ENCODE measurements around the gene CNGB1. TPM values are rescaled to one million over a fixed set of nuclear protein-coding genes. Genes with fewer than 3 reads are reported as not detected.

The CNGB1 gene
- total RNA-seq, 2 experiments from 2014 or later, result not detected

DNA sequence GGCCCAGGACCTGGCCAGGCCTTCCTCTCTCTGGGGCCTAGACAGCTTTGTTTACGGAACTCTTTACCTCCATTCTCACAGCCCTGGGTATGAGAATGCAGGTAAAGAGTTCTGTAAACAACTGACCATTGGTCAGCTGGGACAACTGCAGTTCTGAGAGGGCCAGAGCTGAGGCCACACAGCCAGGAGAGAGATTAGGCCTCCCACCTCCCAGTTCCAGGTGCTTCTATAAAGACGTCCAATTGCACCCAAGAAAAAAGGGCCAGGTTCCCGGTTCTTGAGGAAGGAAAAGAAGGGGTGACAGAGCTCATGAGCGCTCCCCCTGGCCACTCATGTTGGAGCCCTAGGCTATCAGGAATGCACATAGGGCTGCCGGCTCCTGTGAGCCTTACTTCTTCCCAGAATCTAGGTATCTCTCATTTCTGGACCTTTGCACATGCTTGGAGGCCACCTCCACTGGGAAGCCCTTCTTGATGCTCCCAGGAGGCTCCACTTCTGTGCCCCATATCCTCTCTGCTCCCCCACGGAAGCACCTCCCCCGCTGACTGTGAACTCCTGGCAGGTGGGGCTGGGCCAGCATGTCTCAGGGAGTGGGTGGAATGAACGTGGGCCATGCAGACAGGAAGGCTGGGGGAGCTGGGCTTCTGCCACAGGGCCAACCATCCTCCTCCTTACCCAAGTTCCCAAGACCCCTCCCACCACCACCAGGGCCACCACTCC, 13.1 kb downstream of the CNGB1 start:
- DNase-seq (no peak), ATAC-seq (no peak)
- TF ChIP-seq, protein P1, sequence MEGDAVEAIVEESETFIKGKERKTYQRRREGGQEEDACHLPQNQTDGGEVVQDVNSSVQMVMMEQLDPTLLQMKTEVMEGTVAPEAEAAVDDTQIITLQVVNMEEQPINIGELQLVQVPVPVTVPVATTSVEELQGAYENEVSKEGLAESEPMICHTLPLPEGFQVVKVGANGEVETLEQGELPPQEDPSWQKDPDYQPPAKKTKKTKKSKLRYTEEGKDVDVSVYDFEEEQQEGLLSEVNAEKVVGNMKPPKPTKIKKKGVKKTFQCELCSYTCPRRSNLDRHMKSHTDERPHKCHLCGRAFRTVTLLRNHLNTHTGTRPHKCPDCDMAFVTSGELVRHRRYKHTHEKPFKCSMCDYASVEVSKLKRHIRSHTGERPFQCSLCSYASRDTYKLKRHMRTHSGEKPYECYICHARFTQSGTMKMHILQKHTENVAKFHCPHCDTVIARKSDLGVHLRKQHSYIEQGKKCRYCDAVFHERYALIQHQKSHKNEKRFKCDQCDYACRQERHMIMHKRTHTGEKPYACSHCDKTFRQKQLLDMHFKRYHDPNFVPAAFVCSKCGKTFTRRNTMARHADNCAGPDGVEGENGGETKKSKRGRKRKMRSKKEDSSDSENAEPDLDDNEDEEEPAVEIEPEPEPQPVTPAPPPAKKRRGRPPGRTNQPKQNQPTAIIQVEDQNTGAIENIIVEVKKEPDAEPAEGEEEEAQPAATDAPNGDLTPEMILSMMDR (IDR thresholded peaks at IDR 0.05), result no peak
- CTCF ChIA-PET, result no interaction called here
- Mint-ChIP-seq H3K36me3 (ENCODE audit: low read depth) (no peaks in the 10 kb centered on the region), H3K9me3 (no peaks in the 10 kb centered on the region), H3K4me1 (ENCODE audit: low read depth) (no peaks in the 10 kb centered on the region), H3K27me3 (no peaks in the 10 kb centered on the region), H3K4me3 (no peak overlapping the region), H3K27ac (no peak overlapping the region)
- POLR2A ChIA-PET, result no interaction called here
- intact Hi-C loops (cut with micrococcal nuclease), result no loop called here

DNA sequence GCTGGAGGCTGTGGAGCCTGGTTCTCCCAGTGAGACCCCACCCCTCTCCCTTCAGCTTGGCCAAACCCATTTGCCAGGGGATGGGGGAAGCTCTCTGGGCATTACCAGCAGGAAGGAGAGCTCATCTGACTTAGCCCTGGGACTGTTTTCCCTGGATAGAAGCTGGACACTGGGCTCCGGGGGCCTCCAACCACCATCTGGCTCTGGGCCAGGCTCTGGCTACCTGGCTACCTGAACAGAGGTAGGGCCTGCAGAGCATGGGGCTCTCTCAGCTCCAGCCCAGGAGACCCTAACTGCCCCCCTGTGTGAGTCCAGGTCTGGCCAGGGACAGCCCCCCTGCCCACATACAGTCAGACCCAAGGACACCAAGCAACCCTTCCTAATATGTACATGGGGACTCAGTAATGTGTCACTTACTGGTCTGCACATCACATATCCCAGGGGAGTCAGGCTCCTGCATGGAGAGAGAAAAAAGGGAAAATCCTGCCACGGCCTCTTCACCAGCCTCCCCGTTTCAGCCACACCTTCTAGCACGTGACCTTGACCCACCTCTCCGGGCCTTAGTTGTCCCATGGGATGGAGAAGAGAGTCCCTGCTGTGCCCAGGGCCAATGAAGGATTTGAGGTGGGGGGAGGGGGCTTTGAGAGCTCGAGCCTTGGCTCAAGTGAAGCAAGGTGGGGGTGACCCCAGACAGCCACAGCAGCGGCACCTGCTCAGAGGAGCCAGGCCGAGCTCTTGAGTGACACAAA, 13.8 kb downstream of the CNGB1 start:
- intact Hi-C loops (cut with micrococcal nuclease), result no loop called here
- no peak for DNase-seq
- Mint-ChIP-seq H3K4me1 (ENCODE audit: low read depth) (no peaks in the 10 kb centered on the region), H3K27ac (no peak overlapping the region), H3K27me3 (no peaks in the 10 kb centered on the region), H3K9me3 (no peaks in the 10 kb centered on the region), H3K36me3 (ENCODE audit: low read depth) (no peaks in the 10 kb centered on the region), H3K4me3 (no peak overlapping the region)
- TF ChIP-seq, protein P1 (IDR thresholded peaks at IDR 0.05), result no peak
- POLR2A ChIA-PET, result no interaction called here
- ATAC-seq, result no peak
- CTCF ChIA-PET, result interaction anchor here (1.2 kb wide), 1 partner anchor 26 kb away, joined by 3 read pairs; no protein-coding TSS in a partner anchor

DNA sequence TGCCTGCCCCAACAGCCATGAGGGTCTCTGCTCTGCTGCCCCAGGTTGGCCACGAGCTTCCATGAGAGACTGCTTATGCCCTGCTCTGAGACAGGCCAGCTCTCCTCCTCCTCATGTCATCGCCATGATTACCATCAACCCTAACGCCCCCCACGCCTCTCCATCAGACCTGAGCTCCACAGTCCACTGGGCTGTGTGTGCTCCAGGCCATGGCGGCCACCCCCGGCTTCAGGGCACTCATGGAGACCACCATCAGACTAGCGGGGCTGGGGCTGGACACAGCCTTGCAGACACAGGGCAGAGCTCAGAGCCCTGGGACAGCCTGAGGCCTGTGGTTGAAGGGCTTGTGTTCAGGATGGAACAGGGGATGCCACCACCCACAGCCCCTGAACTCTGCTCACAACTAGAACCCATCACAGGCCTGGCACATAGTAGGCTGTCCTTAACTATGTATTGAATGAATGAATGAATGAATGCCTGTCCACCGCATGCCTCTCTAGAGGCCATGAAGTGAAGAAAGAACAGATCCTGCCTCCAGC, 14.6 kb downstream of the CNGB1 start:
- TF ChIP-seq, protein P1 (IDR thresholded peaks at IDR 0.05), result no peak
- H3K4me1 Mint-ChIP-seq (ENCODE audit: low read depth), result no peaks in the 10 kb centered on the region

DNA sequence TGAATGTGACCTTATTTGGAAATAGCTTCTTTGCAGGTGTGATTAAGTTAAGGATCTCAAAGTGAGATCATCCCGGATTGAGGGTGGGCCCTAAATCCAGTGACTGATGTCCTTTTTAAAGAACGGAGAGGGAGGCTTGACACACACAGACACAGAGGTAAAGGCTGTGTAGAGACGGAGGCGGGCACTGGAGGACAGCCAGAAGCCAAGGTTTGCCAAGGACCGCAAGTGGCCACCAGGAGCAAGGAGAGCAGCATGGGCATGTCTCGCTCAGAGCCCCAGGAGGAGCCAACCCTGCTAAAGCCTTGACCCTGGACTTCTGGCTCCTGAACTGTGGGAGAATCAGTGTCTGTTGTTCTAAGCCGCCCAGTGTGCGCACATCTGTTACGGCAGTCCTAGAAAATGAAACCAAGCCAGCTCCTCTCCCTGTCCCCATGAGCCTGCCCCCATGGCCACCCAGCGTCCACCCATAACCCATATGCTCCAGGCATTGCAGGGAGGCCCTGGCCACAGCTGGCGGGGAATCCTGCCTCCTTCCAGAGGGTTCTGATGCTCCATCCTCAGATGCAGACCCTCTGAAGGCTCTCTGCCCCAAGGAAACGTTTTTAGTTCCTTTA, 15.2 kb downstream of the CNGB1 start:
- CTCF ChIA-PET, result no interaction called here
- intact Hi-C loops (cut with micrococcal nuclease), result no loop called here
- Mint-ChIP-seq H3K4me3 (no peak overlapping the region), H3K36me3 (ENCODE audit: low read depth) (no peaks in the 10 kb centered on the region), H3K4me1 (ENCODE audit: low read depth) (no peaks in the 10 kb centered on the region), H3K9me3 (no peaks in the 10 kb centered on the region), H3K27me3 (no peaks in the 10 kb centered on the region), H3K27ac (no peak overlapping the region)
- DNase-seq, result no peak
- no peak for ATAC-seq
- TF ChIP-seq, protein P1 (IDR thresholded peaks at IDR 0.05), result no peak
- POLR2A ChIA-PET, result no interaction called here

More for the DNA sequence above, 14.6 kb downstream of the CNGB1 start:
- intact Hi-C loops (cut with micrococcal nuclease), result no loop called here
- ChIA-PET POLR2A (no interaction called here), CTCF (interaction anchor here (1.2 kb wide), 1 partner anchor 25 kb away, joined by 3 read pairs; no protein-coding TSS in a partner anchor)
- no peak for DNase-seq
- no peaks in the 10 kb centered on the region for H3K9me3 Mint-ChIP-seq
- ATAC-seq, result no peak
- H3K27ac Mint-ChIP-seq, result no peak overlapping the region
- no peaks in the 10 kb centered on the region for H3K27me3 Mint-ChIP-seq
- no peaks in the 10 kb centered on the region for H3K36me3 Mint-ChIP-seq (ENCODE audit: low read depth)
- H3K4me3 Mint-ChIP-seq, result no peak overlapping the region
